ENCODE results near the gene WDR46. TPM values are rescaled to one million over a fixed set of nuclear protein-coding genes. Genes with fewer than 3 reads are reported as not detected.
"Not testable (repeated sequence)": the region's sequence is repeated elsewhere in the genome, so short reads cannot be mapped to it uniquely, and the experiment has no call there.

Gene WDR46
- polyA plus RNA-seq, 3 donors, result 33.3 to 41.0 (median 37.3) TPM

DNA sequence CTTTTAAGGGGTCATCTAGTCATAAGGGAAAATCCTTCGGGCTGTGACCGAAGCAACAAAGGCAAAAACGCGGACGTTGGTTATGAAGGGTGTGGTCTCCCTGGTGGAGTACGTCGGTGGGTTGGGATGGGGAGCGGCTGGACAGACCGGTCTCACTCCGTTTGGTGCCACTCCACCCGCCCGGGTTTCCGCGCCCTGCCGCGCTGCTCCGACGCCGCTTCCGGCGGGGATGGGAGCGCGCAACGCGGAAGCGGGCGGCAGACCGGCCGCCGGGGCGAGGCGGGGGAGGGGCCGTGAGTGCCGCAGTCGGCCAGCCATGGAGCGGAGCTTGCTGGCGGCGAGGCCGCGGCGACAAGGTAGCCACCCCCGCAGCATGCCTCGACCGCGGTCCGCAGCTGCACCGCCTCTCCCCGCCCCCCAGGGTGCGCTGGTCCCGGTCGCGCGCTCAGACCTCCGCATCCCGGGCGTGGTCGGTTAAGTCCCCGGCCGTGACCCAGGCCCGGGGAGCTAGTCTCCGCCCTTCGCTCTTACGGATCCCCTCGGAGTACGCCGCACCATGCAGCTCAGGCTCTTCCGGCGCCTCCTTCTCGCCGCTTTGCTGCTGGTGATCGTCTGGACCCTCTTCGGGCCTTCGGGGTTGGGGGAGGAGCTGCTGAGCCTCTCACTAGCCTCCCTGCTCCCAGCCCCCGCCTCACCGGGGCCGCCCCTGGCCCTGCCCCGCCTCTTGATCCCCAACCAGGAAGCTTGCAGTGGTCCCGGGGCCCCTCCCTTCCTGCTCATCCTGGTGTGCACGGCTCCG is 12.0 kb downstream of the WDR46 start, which contains the start of gene B3GALT4:
Gene B3GALT4, plus strand, starts transcription at position 260 of the 799 bp plus-strand sequence. Its CDS starts 297 bp downstream, at position 557.
- Histone ChIP-seq H3K27me3 (ENCODE audit: control insufficient read depth in 2 of 2, insufficient read depth in 2 of 2, low read length in 2 of 2) (no peaks in the 10 kb centered on the region), H3K4me1 (ENCODE audit: control insufficient read depth in 1 of 2, insufficient read depth in 2 of 2, low read length in 2 of 2) (peaks cover 69 to 78% of the 10 kb centered on the region in 2 donors), H3K36me3 (replicated peaks in 1 of 2; ENCODE audit: control insufficient read depth in 1 of 2, insufficient read depth in 2 of 2, low read length in 2 of 2) (peaks cover 46 to 78% of the 10 kb centered on the region in 2 donors), H3K9me3 (replicated peaks in 1 of 2; ENCODE audit: control insufficient read depth in 1 of 2, insufficient read depth in 1 of 2, low read length in 2 of 2) (no peaks in the 10 kb centered on the region), H2AFZ (ENCODE audit: insufficient read depth, low read depth, low read length, poor library complexity, severe bottlenecking) (peak within 1 kb of the TSS; percentile 92), H3K4me2 (replicated peaks; ENCODE audit: extremely low read depth, low read length, poor library complexity, severe bottlenecking) (peak within 1 kb of the TSS; percentile 99), H3K27ac (ENCODE audit: low read depth in 1 of 2, low read length in 2 of 2) (peak within 1 kb of the TSS; percentile 78 to 80), H3K79me2 (ENCODE audit: insufficient read depth, low read length) (peaks cover 83% of the 10 kb centered on the region), H3K9ac (ENCODE audit: insufficient read depth, low read length, poor library complexity, severe bottlenecking) (peak within 1 kb of the TSS; percentile 78), H3K4me3 (replicated peaks in 1 of 3; ENCODE audit: low read depth in 2 of 3, low read length in 3 of 3) (peak within 1 kb of the TSS; percentile 76 to 94 (median 90)), H4K20me1 (ENCODE audit: insufficient read depth, low read length) (peaks cover 72% of the 10 kb centered on the region)
- Mint-ChIP-seq H3K4me1 (peaks cover 74% of the 10 kb centered on the region), H3K4me3 (peak within 1 kb of the TSS; percentile 94), H3K9me3 (no peaks in the 10 kb centered on the region), H3K36me3 (peaks cover 45 to 70% of the 10 kb centered on the region in 2 donors), H3K27me3 (ENCODE audit: low read depth in 3 of 3) (no peaks in the 10 kb centered on the region), H3K27ac (peak within 1 kb of the TSS; percentile 87 to 95 (median 92))
- intact Hi-C loops (cut with micrococcal nuclease), result no loop called here
- WGBS (ENCODE audit: insufficient coverage), result under 1% methylated on average over 77 of the region's 80 CpGs
- TF ChIP-seq, protein P1, sequence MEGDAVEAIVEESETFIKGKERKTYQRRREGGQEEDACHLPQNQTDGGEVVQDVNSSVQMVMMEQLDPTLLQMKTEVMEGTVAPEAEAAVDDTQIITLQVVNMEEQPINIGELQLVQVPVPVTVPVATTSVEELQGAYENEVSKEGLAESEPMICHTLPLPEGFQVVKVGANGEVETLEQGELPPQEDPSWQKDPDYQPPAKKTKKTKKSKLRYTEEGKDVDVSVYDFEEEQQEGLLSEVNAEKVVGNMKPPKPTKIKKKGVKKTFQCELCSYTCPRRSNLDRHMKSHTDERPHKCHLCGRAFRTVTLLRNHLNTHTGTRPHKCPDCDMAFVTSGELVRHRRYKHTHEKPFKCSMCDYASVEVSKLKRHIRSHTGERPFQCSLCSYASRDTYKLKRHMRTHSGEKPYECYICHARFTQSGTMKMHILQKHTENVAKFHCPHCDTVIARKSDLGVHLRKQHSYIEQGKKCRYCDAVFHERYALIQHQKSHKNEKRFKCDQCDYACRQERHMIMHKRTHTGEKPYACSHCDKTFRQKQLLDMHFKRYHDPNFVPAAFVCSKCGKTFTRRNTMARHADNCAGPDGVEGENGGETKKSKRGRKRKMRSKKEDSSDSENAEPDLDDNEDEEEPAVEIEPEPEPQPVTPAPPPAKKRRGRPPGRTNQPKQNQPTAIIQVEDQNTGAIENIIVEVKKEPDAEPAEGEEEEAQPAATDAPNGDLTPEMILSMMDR (IDR thresholded peaks at IDR 0.05), result peak; percentile 68
- DNase-seq, result peak; percentile 66 to 80 (median 67)

DNA sequence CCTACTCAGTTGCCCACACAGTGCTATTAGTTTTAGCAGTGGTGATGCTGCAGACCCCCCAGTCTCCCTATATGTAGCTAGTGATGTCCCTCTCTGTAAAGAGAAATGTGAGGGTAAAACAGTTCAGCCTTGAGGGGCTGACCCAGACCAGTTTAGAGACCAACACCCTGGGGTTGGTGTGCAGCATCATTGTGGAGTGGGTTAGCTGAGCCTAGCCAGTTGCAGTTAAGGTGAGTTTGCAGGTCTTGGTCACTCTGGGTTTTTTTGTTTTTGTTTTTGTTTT is 12.5 kb downstream of the WDR46 start:
- H3K4me3 ChIP-seq (replicated peaks in 1 of 3; ENCODE audit: low read depth in 2 of 3, low read length in 3 of 3), result peak overlapping the region; percentile 76 to 94 (median 90)
- Mint-ChIP-seq H3K4me3 (peak overlapping the region; percentile 85 to 94), H3K9me3 (no peaks in the 10 kb centered on the region), H3K4me1 (peaks cover 75% of the 10 kb centered on the region), H3K27ac (peak overlapping the region; percentile 85 to 95 (median 90)), H3K27me3 (ENCODE audit: low read depth in 3 of 3) (no peaks in the 10 kb centered on the region), H3K36me3 (peaks cover 45 to 67% of the 10 kb centered on the region in 2 donors)
- TF ChIP-seq, protein P1 (IDR thresholded peaks at IDR 0.05), result no peak
- H3K36me3 ChIP-seq (replicated peaks in 1 of 2; ENCODE audit: control insufficient read depth in 1 of 2, insufficient read depth in 2 of 2, low read length in 2 of 2), result peaks cover 46 to 73% of the 10 kb centered on the region in 2 donors
- intact Hi-C loops (cut with micrococcal nuclease), result no loop called here
- H3K27me3 ChIP-seq (ENCODE audit: control insufficient read depth in 2 of 2, insufficient read depth in 2 of 2, low read length in 2 of 2), result no peaks in the 10 kb centered on the region
- peak overlapping the region; percentile 44 to 80 for H3K27ac ChIP-seq (ENCODE audit: low read depth in 1 of 2, low read length in 2 of 2)
- H3K79me2 ChIP-seq (ENCODE audit: insufficient read depth, low read length), result peaks cover 86% of the 10 kb centered on the region
- peak overlapping the region; percentile 78 for H3K9ac ChIP-seq (ENCODE audit: insufficient read depth, low read length, poor library complexity, severe bottlenecking)
- no peaks in the 10 kb centered on the region for H3K9me3 ChIP-seq (replicated peaks in 1 of 2; ENCODE audit: control insufficient read depth in 1 of 2, insufficient read depth in 1 of 2, low read length in 2 of 2)
- peaks cover 69 to 78% of the 10 kb centered on the region in 2 donors for H3K4me1 ChIP-seq (ENCODE audit: control insufficient read depth in 1 of 2, insufficient read depth in 2 of 2, low read length in 2 of 2)
- peak overlapping the region; percentile 99 for H3K4me2 ChIP-seq (replicated peaks; ENCODE audit: extremely low read depth, low read length, poor library complexity, severe bottlenecking)
- DNase-seq, result no peak
- peak overlapping the region; percentile 92 for H2AFZ ChIP-seq (ENCODE audit: insufficient read depth, low read depth, low read length, poor library complexity, severe bottlenecking)
- peaks cover 73% of the 10 kb centered on the region for H4K20me1 ChIP-seq (ENCODE audit: insufficient read depth, low read length)

DNA sequence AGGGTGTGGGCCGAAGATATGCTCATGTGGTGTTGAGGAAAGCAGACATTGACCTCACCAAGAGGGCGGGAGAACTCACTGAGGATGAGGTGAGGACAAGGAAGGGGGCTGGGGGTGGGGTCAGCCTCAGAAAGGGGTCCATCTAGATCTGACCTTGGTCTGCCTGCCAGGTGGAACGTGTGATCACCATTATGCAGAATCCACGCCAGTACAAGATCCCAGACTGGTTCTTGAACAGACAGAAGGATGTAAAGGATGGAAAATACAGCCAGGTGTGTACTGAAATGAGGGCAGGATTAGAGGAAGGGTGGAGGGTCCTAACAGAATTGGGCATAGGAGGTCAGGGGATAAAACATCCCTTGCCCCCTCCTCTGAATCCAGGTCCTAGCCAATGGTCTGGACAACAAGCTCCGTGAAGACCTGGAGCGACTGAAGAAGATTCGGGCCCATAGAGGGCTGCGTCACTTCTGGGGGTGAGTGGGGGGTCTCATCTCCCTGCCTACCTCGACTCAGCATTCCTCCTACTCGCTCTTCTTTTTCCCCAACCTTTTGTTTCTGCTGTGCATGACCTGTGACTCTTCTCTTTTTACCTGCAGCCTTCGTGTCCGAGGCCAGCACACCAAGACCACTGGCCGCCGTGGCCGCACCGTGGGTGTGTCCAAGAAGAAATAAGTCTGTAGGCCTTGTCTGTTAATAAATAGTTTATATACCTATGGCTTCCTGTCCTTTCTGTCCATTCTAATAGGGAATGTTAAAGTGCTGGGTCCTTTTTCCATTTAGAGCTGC is 13.1 kb downstream of the WDR46 start:
- H3K9ac ChIP-seq (ENCODE audit: insufficient read depth, low read length, poor library complexity, severe bottlenecking); H3K9me3 Mint-ChIP-seq; H3K27me3 Mint-ChIP-seq (ENCODE audit: low read depth in 3 of 3); DNase-seq; intact Hi-C loops (cut with micrococcal nuclease); H3K9me3 ChIP-seq (replicated peaks in 1 of 2; ENCODE audit: control insufficient read depth in 1 of 2, insufficient read depth in 1 of 2, low read length in 2 of 2); H3K27me3 ChIP-seq (ENCODE audit: control insufficient read depth in 2 of 2, insufficient read depth in 2 of 2, low read length in 2 of 2): not testable (repeated sequence)
- H3K27ac Mint-ChIP-seq, result peak overlapping the region; percentile 85 to 95 (median 90)
- Histone ChIP-seq H3K4me3 (replicated peaks in 1 of 3; ENCODE audit: low read depth in 2 of 3, low read length in 3 of 3) (peak overlapping the region in 2 of 3 experiments; percentile 90 to 94), H4K20me1 (ENCODE audit: insufficient read depth, low read length) (peaks cover 68% of the 10 kb centered on the region), H2AFZ (ENCODE audit: insufficient read depth, low read depth, low read length, poor library complexity, severe bottlenecking) (peak overlapping the region; percentile 92), H3K27ac (ENCODE audit: low read depth in 1 of 2, low read length in 2 of 2) (peak overlapping the region; percentile 44 to 80), H3K36me3 (replicated peaks in 1 of 2; ENCODE audit: control insufficient read depth in 1 of 2, insufficient read depth in 2 of 2, low read length in 2 of 2) (peaks cover 44 to 69% of the 10 kb centered on the region in 2 donors), H3K79me2 (ENCODE audit: insufficient read depth, low read length) (peaks cover 90% of the 10 kb centered on the region), H3K4me1 (ENCODE audit: control insufficient read depth in 1 of 2, insufficient read depth in 2 of 2, low read length in 2 of 2) (peaks cover 72 to 82% of the 10 kb centered on the region in 2 donors), H3K4me2 (replicated peaks; ENCODE audit: extremely low read depth, low read length, poor library complexity, severe bottlenecking) (peak overlapping the region; percentile 99)
- H3K36me3 Mint-ChIP-seq, result peaks cover 39 to 65% of the 10 kb centered on the region in 2 donors
- H3K4me1 Mint-ChIP-seq, result peaks cover 74% of the 10 kb centered on the region
- H3K4me3 Mint-ChIP-seq, result peak overlapping the region; percentile 85 to 94
- WGBS (ENCODE audit: insufficient coverage), result 86% methylated on average over 3 of the region's 16 CpGs
